NK-92 (cell line): ENCODE data around the gene MRTFB.

Experiments
- DNase-seq: peaks from one replicate; lab custom pipeline; 2025; ENCODE audit not compliant: unreplicated experiment; lab: John Stamatoyannopoulos, UW

Gene MRTFB

GRCh38 chr16:14223632-14224031, 152.5 kb downstream of the MRTFB start:
- no peak for DNase-seq

GRCh38 chr16:14225457-14225856, 154.3 kb downstream of the MRTFB start:
- no peak for DNase-seq

GRCh38 chr16:14232106-14232864, 161.2 kb downstream of the MRTFB start:
- DNase-seq, result no peak

GRCh38 chr16:14236401-14236800, 165.3 kb downstream of the MRTFB start:
- no peak for DNase-seq

- DNase-seq, result no peak
These were observed 167.6 kb downstream of the MRTFB start for GRCh38 chr16:14238756-14239155.

- no peak for DNase-seq
These were observed 168.7 kb downstream of the MRTFB start for GRCh38 chr16:14239791-14240190.

GRCh38 chr16:14240219-14240843, 169.2 kb downstream of the MRTFB start:
- no peak for DNase-seq

GRCh38 chr16:14240964-14241363, 169.8 kb downstream of the MRTFB start:
- DNase-seq, result no peak

GRCh38 chr16:14241631-14242030, 170.5 kb downstream of the MRTFB start:
- no peak for DNase-seq

- DNase-seq, result no peak
These were observed 171.7 kb downstream of the MRTFB start for GRCh38 chr16:14242769-14243168.

GRCh38 chr16:14244196-14245010, 173.3 kb downstream of the MRTFB start:
- DNase-seq, result no peak

GRCh38 chr16:14248791-14249190, 177.7 kb downstream of the MRTFB start:
- no peak for DNase-seq

GRCh38 chr16:14249291-14250032, 178.3 kb downstream of the MRTFB start:
- DNase-seq, result no peak

- no peak for DNase-seq
These were observed 180.3 kb downstream of the MRTFB start for GRCh38 chr16:14251419-14251818.

GRCh38 chr16:14252860-14253259, 181.7 kb downstream of the MRTFB start:
- no peak for DNase-seq

- DNase-seq, result no peak
These were observed 191.9 kb downstream of the MRTFB start for GRCh38 chr16:14263011-14263410.

- no peak for DNase-seq
These were observed 192.7 kb downstream of the MRTFB start for GRCh38 chr16:14263769-14264168.

- no peak for DNase-seq
These were observed 193.3 kb downstream of the MRTFB start for GRCh38 chr16:14264327-14264943.

- no peak for DNase-seq
These were observed 197.0 kb downstream of the MRTFB start for GRCh38 chr16:14268073-14268472.

- DNase-seq, result no peak
These were observed 204.8 kb downstream of the MRTFB start for GRCh38 chr16:14275934-14276333.

- DNase-seq, result no peak
These were observed 207.6 kb downstream of the MRTFB start for GRCh38 chr16:14278749-14279148.
